Measurements from ENCODE around the gene HMGN2. TPM values are rescaled to one million over a fixed set of nuclear protein-coding genes. Genes with fewer than 3 reads are reported as not detected.

HMGN2 gene
- total and polyA plus RNA-seq, 2 donors (not counting 1 experiment from before 2014, with no cell fraction given), result 326 to 457 TPM

DNA sequence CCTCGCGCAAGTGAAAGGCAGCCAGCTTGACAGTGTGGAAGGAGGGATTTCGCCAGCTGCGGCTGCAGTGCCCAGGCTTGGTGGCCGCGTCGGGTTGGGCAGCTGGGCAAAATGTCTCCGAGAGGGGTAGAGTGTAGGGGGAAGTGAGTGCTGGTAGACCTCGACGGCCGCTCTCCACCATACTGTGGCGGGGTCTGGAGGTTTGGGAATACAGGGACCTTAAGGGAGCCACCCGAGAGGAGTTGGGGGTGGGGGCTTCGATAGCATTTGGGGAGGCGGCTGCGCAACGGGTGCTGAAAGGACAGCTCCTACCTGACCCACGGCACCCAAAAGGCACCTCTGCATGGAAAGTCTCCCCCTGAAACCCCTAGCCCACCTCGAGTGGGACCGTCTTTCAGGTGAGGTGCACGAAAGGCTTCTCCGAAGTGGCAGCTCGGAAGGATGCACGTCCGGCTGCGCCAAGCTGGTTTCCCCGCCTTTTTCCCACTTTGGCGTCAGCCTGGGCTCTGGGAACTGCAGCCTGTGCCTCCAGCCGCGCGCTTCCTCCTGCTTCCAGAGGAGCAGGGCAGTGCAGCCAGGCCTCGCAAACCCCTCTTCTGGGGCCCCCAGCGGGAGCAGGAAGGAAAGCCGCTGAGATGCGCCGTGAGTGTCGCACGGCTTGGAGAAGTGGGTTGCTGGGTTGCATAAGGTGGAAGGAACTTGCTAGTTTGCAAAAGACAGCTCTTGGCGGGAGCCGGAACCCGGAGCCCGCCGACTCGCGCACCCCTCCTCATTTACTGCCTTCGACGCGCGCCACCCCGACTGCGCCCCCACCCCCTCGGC lies 531 bp upstream of the HMGN2 start:
- TF ChIP-seq, protein P1, sequence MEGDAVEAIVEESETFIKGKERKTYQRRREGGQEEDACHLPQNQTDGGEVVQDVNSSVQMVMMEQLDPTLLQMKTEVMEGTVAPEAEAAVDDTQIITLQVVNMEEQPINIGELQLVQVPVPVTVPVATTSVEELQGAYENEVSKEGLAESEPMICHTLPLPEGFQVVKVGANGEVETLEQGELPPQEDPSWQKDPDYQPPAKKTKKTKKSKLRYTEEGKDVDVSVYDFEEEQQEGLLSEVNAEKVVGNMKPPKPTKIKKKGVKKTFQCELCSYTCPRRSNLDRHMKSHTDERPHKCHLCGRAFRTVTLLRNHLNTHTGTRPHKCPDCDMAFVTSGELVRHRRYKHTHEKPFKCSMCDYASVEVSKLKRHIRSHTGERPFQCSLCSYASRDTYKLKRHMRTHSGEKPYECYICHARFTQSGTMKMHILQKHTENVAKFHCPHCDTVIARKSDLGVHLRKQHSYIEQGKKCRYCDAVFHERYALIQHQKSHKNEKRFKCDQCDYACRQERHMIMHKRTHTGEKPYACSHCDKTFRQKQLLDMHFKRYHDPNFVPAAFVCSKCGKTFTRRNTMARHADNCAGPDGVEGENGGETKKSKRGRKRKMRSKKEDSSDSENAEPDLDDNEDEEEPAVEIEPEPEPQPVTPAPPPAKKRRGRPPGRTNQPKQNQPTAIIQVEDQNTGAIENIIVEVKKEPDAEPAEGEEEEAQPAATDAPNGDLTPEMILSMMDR (IDR thresholded peaks at IDR 0.05), result no peak
- no peak for TF ChIP-seq EZH2 (IDR thresholded peaks at IDR 0.05; ENCODE audit: borderline replicate concordance, insufficient read depth, low read depth, low read length, poor library complexity, severe bottlenecking)
- Mint-ChIP-seq H3K4me1 (peaks cover 47% of the 10 kb centered on the region), H3K27me3 (no peaks in the 10 kb centered on the region), H3K4me3 (peak overlapping the region; percentile 93), H3K27ac (peak overlapping the region; percentile 98), H3K9me3 (ENCODE audit: insufficient read depth) (no peaks in the 10 kb centered on the region)
- peaks cover 4 to 42% of the 10 kb centered on the region in 2 experiments for H3K36me3 ChIP-seq (replicated peaks in 1 of 2; ENCODE audit: control extremely low read depth in 1 of 2, control insufficient read depth in 1 of 2, extremely low read depth in 1 of 2, insufficient read depth in 2 of 2, low read length in 1 of 2)
- no peaks in the 10 kb centered on the region for H3K27me3 ChIP-seq (replicated peaks in 1 of 4; ENCODE audit: control extremely low read depth in 1 of 4, control insufficient read depth in 3 of 4, insufficient read depth in 4 of 4, low read length in 3 of 4)
- intact Hi-C loops (cut with micrococcal nuclease), result loop anchor here (1.0 to 10.0 kb wide), 9 partner anchors 39 to 433 kb away; partner anchors contain the start of genes CD52, DHDDS, GPATCH3 and PDIK1L
- H3K79me2 ChIP-seq (ENCODE audit: control insufficient read depth, insufficient read depth, low read length), result peaks cover 20% of the 10 kb centered on the region
- no peak for DNase-seq
- H3K4me1 ChIP-seq (ENCODE audit: control insufficient read depth in 2 of 2, insufficient read depth in 2 of 2, low read length in 2 of 2), result peaks cover 35% of the 10 kb centered on the region in 2 donors
- H3K4me3 ChIP-seq (ENCODE audit: control extremely low read depth in 1 of 5, extremely low read depth in 1 of 5, insufficient read depth in 1 of 5, low read depth in 2 of 5, low read length in 4 of 5), result peak overlapping the region; percentile 60 to 91 (median 80)
- H3K27ac ChIP-seq (ENCODE audit: low read length in 2 of 2), result no peak overlapping the region
- H4K20me1 ChIP-seq (ENCODE audit: control insufficient read depth, insufficient read depth, low read length, poor library complexity, severe bottlenecking), result peaks cover 62% of the 10 kb centered on the region
- WGBS (ENCODE audit: insufficient coverage), result under 1% methylated on average over 45 of the region's 52 CpGs
- peak; percentile 10 for ATAC-seq (ENCODE audit: low read depth)
- no peaks in the 10 kb centered on the region for H3K9me3 ChIP-seq (ENCODE audit: control extremely low read depth in 1 of 3, control insufficient read depth in 2 of 3, insufficient read depth in 1 of 3, low read length in 2 of 3)
- CTCF ChIA-PET, result interaction anchor here (0.7 to 3.8 kb wide), 10 partner anchors 8 to 318 kb away, joined by 3 to 23 read pairs (median 6); partner anchors contain the start of gene DHDDS
- H2AFZ ChIP-seq (ENCODE audit: insufficient read depth, low read depth, low read length, poor library complexity, severe bottlenecking), result peak overlapping the region; percentile 43
- peak overlapping the region; percentile 96 for H3K4me2 ChIP-seq (replicated peaks; ENCODE audit: low read depth, low read length, poor library complexity, severe bottlenecking)
- POLR2A ChIA-PET, result interaction anchor here (0.7 to 2.8 kb wide), 8 partner anchors 12 to 238 kb away, joined by 3 to 39 read pairs (median 4); partner anchors contain the start of genes CEP85 and DHDDS
- H3K9ac ChIP-seq (ENCODE audit: low read length), result peak overlapping the region; percentile 98

Measured in B cell (primary cell).